HEK293T (cell line): ENCODE data around the gene PSME1.

Experiments
- ARNT ChIP-seq: fragments of 450-650 bp; IDR thresholded peaks from 2 replicates; pipeline ENCODE4 v1.6.1; 2017; ENCODE audit warnings: mild to moderate bottlenecking
- ELF4 ChIP-seq: fragments of 450-650 bp; IDR thresholded peaks from 2 replicates; pipeline ENCODE4 v1.6.1; 2017; ENCODE audit warnings: antibody characterized with exemption
- FOXM1 ChIP-seq: fragments of 450-650 bp; IDR thresholded peaks from 2 replicates; pipeline ENCODE4 v1.6.1; 2017; ENCODE audit warnings: mild to moderate bottlenecking, borderline replicate concordance

GRCh38 chr14:24165785-24166184 is 29.8 kb downstream of the PSME1 start:
- TF ChIP-seq FOXM1 = no peak
- no peak for TF ChIP-seq ARNT
- no peak for TF ChIP-seq ELF4
